ENCODE results near the gene TTC3. TPM values are rescaled to one million over a fixed set of nuclear protein-coding genes. Genes with fewer than 3 reads are reported as not detected.

Gene TTC3
- total RNA-seq, 1 experiment from 2014 or later: 29.0 TPM

DNA sequence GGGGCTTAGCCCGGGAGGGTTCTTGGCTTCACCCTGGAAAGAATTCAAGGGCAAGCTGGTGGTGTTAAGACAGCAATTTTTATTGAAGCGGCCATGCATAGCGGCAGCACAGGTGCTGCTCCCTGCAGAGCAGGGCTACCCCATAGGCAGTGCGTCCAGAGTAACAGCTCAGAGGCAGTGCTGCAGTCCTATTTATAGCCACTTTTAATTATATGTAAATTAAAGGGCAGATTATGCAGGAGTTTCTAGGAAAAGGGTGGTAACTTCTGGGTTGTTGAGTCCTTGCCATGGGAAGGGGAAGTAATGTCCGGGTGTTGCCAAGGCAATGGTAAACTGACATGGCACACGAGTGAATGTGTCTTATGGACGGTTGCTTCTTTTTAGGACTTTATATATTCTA is 137.1 kb downstream of the TTC3 start:
- ATAC-seq: no peak
- H3K27me3 Mint-ChIP-seq (ENCODE audit: low read depth): no peaks in the 10 kb centered on the region; the same call in 1 of the 2 replicates
- peaks cover 8% of the 10 kb centered on the region for H3K36me3 Mint-ChIP-seq

GRCh38 chr21:37210799-37211198 is 137.7 kb downstream of the TTC3 start:
- DNase-seq (ENCODE audit: low spot score): no peak
- H3K4me1 Mint-ChIP-seq: peaks cover 2% of the 10 kb centered on the region; the same call in 1 of the 2 replicates
- TF ChIP-seq NR2C2 (CRISPR knock-in tag; IDR thresholded peaks at IDR 0.05): no peak
- ChIA-PET POLR2A (no interaction called here), CTCF (no interaction called here)
- H3K27ac Mint-ChIP-seq: no peak overlapping the region
- H3K27me3 Mint-ChIP-seq (ENCODE audit: low read depth): no peaks in the 10 kb centered on the region; the same call in 1 of the 2 replicates
- peaks cover 8% of the 10 kb centered on the region for H3K36me3 Mint-ChIP-seq
- no peak overlapping the region for H3K4me3 Mint-ChIP-seq
- ATAC-seq: no peak
- peaks cover 29% of the 10 kb centered on the region for H3K9me3 Mint-ChIP-seq

More for the DNA sequence above, 137.1 kb downstream of the TTC3 start:
- Mint-ChIP-seq H3K4me1 (peaks cover 2% of the 10 kb centered on the region; the same call in 1 of the 2 replicates), H3K9me3 (peaks cover 29% of the 10 kb centered on the region), H3K4me3 (no peak overlapping the region), H3K27ac (no peak overlapping the region)
- no peak for TF ChIP-seq ZNF425 (CRISPR knock-in tag; conservative IDR thresholded peaks at IDR 0.05)
- TF ChIP-seq AR (CRISPR knock-in tag; IDR thresholded peaks at IDR 0.05): no peak
- ChIA-PET CTCF (no interaction called here), POLR2A (no interaction called here)
- DNase-seq (ENCODE audit: low spot score): no peak

- Mint-ChIP-seq H3K4me3 (no peak overlapping the region), H3K27me3 (ENCODE audit: low read depth) (peaks cover 13% of the 10 kb centered on the region), H3K9me3 (peaks cover 22% of the 10 kb centered on the region), H3K27ac (no peak overlapping the region), H3K4me1 (no peaks in the 10 kb centered on the region; the same call in 1 of the 2 replicates), H3K36me3 (peaks cover 3% of the 10 kb centered on the region)
- DNase-seq (ENCODE audit: low spot score) (no peak), ATAC-seq (no peak)
- CTCF ChIA-PET: no interaction called here
- TF ChIP-seq NFE2L1 (CRISPR knock-in tag; IDR thresholded peaks at IDR 0.05) (no peak), SMAD4 (CRISPR knock-in tag; IDR thresholded peaks at IDR 0.05) (no peak), ZNF263 (CRISPR knock-in tag; IDR thresholded peaks at IDR 0.05; ENCODE audit: low read depth) (no peak), NFYB (CRISPR knock-in tag; conservative IDR thresholded peaks at IDR 0.05; ENCODE audit: low read depth) (no peak)
- TF ChIP-seq, protein P1, sequence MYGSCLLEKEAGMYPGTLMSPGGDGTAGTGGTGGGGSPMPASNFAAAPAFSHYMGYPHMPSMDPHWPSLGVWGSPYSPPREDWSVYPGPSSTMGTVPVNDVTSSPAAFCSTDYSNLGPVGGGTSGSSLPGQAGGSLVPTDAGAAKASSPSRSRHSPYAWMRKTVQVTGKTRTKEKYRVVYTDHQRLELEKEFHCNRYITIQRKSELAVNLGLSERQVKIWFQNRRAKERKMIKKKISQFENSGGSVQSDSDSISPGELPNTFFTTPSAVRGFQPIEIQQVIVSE (CRISPR knock-in tag; IDR thresholded peaks at IDR 0.05; ENCODE audit: borderline replicate concordance): no peak
- TF ChIP-seq, protein P2, sequence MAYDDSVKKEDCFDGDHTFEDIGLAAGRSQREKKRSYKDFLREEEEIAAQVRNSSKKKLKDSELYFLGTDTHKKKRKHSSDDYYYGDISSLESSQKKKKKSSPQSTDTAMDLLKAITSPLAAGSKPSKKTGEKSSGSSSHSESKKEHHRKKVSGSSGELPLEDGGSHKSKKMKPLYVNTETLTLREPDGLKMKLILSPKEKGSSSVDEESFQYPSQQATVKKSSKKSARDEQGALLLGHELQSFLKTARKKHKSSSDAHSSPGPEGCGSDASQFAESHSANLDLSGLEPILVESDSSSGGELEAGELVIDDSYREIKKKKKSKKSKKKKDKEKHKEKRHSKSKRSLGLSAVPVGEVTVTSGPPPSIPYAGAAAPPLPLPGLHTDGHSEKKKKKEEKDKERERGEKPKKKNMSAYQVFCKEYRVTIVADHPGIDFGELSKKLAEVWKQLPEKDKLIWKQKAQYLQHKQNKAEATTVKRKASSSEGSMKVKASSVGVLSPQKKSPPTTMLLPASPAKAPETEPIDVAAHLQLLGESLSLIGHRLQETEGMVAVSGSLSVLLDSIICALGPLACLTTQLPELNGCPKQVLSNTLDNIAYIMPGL (CRISPR knock-in tag; IDR thresholded peaks at IDR 0.05): no peak
- POLR2A ChIA-PET: no interaction called here
These were observed 141.9 kb downstream of the TTC3 start for GRCh38 chr21:37214952-37215351.

- H3K9me3 Mint-ChIP-seq: peaks cover 18% of the 10 kb centered on the region
- peaks cover 5% of the 10 kb centered on the region for H3K4me1 Mint-ChIP-seq
- H3K27me3 Mint-ChIP-seq (ENCODE audit: low read depth): peaks cover 32% of the 10 kb centered on the region
- H3K27ac Mint-ChIP-seq: no peak overlapping the region; the same call in 1 of the 2 replicates
- ChIA-PET POLR2A (interaction anchor here (1.3 kb wide), 1 partner anchor 39 kb away, joined by 3 read pairs; no protein-coding TSS in a partner anchor), CTCF (interaction anchor here (0.6 to 1.3 kb wide), 2 partner anchors 53 to 140 kb away, joined by 3 read pairs; no protein-coding TSS in a partner anchor)
- H3K4me3 Mint-ChIP-seq: peak overlapping the region; percentile 71
- DNase-seq (ENCODE audit: low spot score) (no peak), ATAC-seq (no peak)
- peaks cover 36% of the 10 kb centered on the region for H3K36me3 Mint-ChIP-seq
- TF ChIP-seq RELA (CRISPR knock-in tag; IDR thresholded peaks at IDR 0.05; ENCODE audit: borderline replicate concordance) (no peak), NFATC4 (CRISPR knock-in tag; IDR thresholded peaks at IDR 0.05) (no peak), ZNF138 (CRISPR knock-in tag; conservative IDR thresholded peaks at IDR 0.05) (no peak), IRF2 (CRISPR knock-in tag; IDR thresholded peaks at IDR 0.05; ENCODE audit: borderline replicate concordance, low read depth) (no peak), TP53 (CRISPR knock-in tag; IDR thresholded peaks at IDR 0.05) (no peak), ZNF121 (CRISPR knock-in tag; IDR thresholded peaks at IDR 0.05) (no peak), MXD4 (CRISPR knock-in tag; IDR thresholded peaks at IDR 0.05; ENCODE audit: borderline replicate concordance) (no peak)
- TF ChIP-seq, protein P3, sequence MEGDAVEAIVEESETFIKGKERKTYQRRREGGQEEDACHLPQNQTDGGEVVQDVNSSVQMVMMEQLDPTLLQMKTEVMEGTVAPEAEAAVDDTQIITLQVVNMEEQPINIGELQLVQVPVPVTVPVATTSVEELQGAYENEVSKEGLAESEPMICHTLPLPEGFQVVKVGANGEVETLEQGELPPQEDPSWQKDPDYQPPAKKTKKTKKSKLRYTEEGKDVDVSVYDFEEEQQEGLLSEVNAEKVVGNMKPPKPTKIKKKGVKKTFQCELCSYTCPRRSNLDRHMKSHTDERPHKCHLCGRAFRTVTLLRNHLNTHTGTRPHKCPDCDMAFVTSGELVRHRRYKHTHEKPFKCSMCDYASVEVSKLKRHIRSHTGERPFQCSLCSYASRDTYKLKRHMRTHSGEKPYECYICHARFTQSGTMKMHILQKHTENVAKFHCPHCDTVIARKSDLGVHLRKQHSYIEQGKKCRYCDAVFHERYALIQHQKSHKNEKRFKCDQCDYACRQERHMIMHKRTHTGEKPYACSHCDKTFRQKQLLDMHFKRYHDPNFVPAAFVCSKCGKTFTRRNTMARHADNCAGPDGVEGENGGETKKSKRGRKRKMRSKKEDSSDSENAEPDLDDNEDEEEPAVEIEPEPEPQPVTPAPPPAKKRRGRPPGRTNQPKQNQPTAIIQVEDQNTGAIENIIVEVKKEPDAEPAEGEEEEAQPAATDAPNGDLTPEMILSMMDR (IDR thresholded peaks at IDR 0.05): no peak
These were observed 146.8 kb downstream of the TTC3 start for GRCh38 chr21:37219761-37220432.

Measured in WTC11 (cell line).